B cell (primary cell): ENCODE results near the gene KIF16B.

Experiments
- CTCF ChIP-seq: fragments of 200-600 bp; IDR thresholded peaks from one replicate; pipeline ENCODE4 v1.8.0; 2022; ENCODE audit warnings: antibody characterized with exemption, mild to moderate bottlenecking
- EZH2 ChIP-seq: IDR thresholded peaks from 2 replicates; pipeline ENCODE4 v1.6.1; 2012; ENCODE audit warnings: borderline replicate concordance, low read depth, mild to moderate bottlenecking, moderate library complexity, low read length; ENCODE audit not compliant: insufficient read depth, poor library complexity, severe bottlenecking

GRCh38 chr20:16246870-16247269, 326.4 kb downstream of the KIF16B start:
- TF ChIP-seq CTCF (no peak), EZH2 (no peak)
